Muscle layer of duodenum (tissue), 2 donors: ENCODE results near the gene YWHAE.
"Not testable (repeated sequence)": the region's sequence is repeated elsewhere in the genome, so short reads cannot be mapped to it uniquely, and the experiment has no call there.

ENCODE experiments used
- H3K27ac ChIP-seq: one replicate; pipeline ENCODE4 v1.7.0; 2013; ENCODE audit warnings: mild to moderate bottlenecking, low read length
- H3K27me3 ChIP-seq: one replicate; pipeline ENCODE4 v1.7.0; 2013; ENCODE audit warnings: low read depth, mild to moderate bottlenecking, control low read depth, low read length
- H3K36me3 ChIP-seq, 2 donors: one replicate each; pipeline ENCODE4 v1.7.0; 2013; ENCODE audit warnings: low read length in 2 of 2, control low read depth in 1 of 2, mild to moderate bottlenecking in 1 of 2; ENCODE audit not compliant: insufficient read depth in 2 of 2, control insufficient read depth in 1 of 2
- H3K4me1 ChIP-seq, 2 donors: one replicate each; pipeline ENCODE4 v1.7.0; 2013; ENCODE audit warnings: low read length in 2 of 2, mild to moderate bottlenecking in 2 of 2, control low read depth in 1 of 2, moderate library complexity in 1 of 2; ENCODE audit not compliant: insufficient read depth in 2 of 2, control insufficient read depth in 1 of 2
- H3K4me3 ChIP-seq, 2 donors: one replicate each; pipeline ENCODE4 v1.7.0; 2013; ENCODE audit warnings: low read length in 2 of 2, low read depth in 1 of 2, mild to moderate bottlenecking in 1 of 2
- H3K9me3 ChIP-seq, 2 donors: one replicate each; pipeline ENCODE4 v1.7.0; 2013; ENCODE audit warnings: low read length in 2 of 2, control low read depth in 1 of 2, mild to moderate bottlenecking in 1 of 2; ENCODE audit not compliant: control insufficient read depth in 1 of 2
- donor health status: healthy.

The YWHAE gene

GRCh38 chr17:1399679-1400512 is at the start of gene YWHAE:
Gene YWHAE (minus strand): TSS chr17:1400222. CDS start chr17:1400110, 112 bp downstream.
- H3K9me3 ChIP-seq: no peaks in the 10 kb centered on the region
- peak within 1 kb of the TSS; percentile 86 to 92 for H3K4me3 ChIP-seq
- H3K4me1 ChIP-seq: peaks cover 5 to 32% of the 10 kb centered on the region in 2 donors
- H3K36me3 ChIP-seq: peaks cover 0 to 12% of the 10 kb centered on the region in 2 donors
- H3K27me3 ChIP-seq: no peaks in the 10 kb centered on the region
- peak within 1 kb of the TSS; percentile 95 for H3K27ac ChIP-seq

GRCh38 chr17:1449412-1449967 is 49.5 kb upstream of the YWHAE start:
- H3K27ac ChIP-seq: no peak overlapping the region

DNA sequence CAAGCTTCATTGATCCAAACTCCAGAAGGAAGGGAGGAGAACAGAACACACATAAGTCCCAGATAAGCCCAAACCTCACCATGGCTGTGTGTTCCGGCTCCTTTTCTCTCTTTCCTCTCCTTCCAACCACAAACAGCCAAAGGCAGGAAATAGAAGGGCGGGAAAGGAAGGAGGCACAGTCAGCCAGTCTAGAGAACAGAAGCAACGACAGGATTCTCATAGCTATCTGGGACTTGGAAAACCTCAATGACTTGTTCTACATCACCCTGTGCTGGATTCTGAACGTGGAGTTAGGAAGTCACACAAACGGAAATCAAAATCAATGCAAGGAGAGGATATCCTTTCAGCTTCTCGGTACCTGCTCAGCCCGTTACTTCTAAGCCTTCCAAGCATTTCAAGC is 47.0 kb upstream of the YWHAE start:
- H3K9me3 ChIP-seq: no peaks in the 10 kb centered on the region
- no peaks in the 10 kb centered on the region for H3K27me3 ChIP-seq
- peaks cover 0 to 4% of the 10 kb centered on the region in 2 donors for H3K36me3 ChIP-seq
- peaks cover 0 to 9% of the 10 kb centered on the region in 2 donors for H3K4me1 ChIP-seq
- H3K4me3 ChIP-seq: no peak overlapping the region
- no peak overlapping the region for H3K27ac ChIP-seq

More at GRCh38 chr17:1449412-1449967, 49.5 kb upstream of the YWHAE start:
- peaks cover 0 to 4% of the 10 kb centered on the region in 2 donors for H3K36me3 ChIP-seq
- H3K27me3 ChIP-seq: no peaks in the 10 kb centered on the region
- H3K4me3 ChIP-seq: no peak overlapping the region
- H3K9me3 ChIP-seq: no peaks in the 10 kb centered on the region
- peaks cover 3 to 26% of the 10 kb centered on the region in 2 donors for H3K4me1 ChIP-seq

GRCh38 chr17:1446201-1446600 is 46.2 kb upstream of the YWHAE start:
- Histone ChIP-seq H3K27ac (no peak overlapping the region), H3K36me3 (peaks cover 0 to 4% of the 10 kb centered on the region in 2 donors), H3K9me3 (no peaks in the 10 kb centered on the region), H3K27me3 (no peaks in the 10 kb centered on the region), H3K4me1 (peaks cover 0 to 9% of the 10 kb centered on the region in 2 donors), H3K4me3 (no peak overlapping the region)

- H3K9me3 ChIP-seq, H3K36me3 ChIP-seq, H3K4me3 ChIP-seq, H3K27ac ChIP-seq, H3K27me3 ChIP-seq, H3K4me1 ChIP-seq: not testable (repeated sequence)
Observed at GRCh38 chr17:1445695-1446094, 45.7 kb upstream of the YWHAE start.

DNA sequence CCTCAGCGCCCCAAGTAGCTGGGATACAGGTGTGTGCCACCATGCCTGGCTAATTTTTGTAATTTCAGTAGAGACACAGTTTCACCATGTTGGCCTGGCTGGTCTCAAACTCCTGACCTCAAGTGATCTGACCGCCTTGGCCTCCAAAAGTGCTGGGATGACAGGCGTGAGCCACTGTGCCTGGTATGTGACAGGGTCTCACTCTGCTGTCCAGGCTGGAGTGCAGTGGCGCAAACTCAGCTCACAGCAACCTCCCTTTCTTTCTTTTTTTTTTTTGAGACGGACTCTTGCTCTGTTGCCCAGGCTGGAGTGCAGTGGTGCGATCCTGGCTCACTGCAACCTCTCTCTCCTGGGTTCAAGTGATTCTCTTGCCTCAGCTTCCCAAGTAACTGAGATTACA is 42.7 kb upstream of the YWHAE start:
- not testable (repeated sequence) for H3K27ac ChIP-seq, H3K9me3 ChIP-seq, H3K4me3 ChIP-seq, H3K36me3 ChIP-seq, H3K27me3 ChIP-seq
- peaks cover 3 to 14% of the 10 kb centered on the region in 2 donors for H3K4me1 ChIP-seq

DNA sequence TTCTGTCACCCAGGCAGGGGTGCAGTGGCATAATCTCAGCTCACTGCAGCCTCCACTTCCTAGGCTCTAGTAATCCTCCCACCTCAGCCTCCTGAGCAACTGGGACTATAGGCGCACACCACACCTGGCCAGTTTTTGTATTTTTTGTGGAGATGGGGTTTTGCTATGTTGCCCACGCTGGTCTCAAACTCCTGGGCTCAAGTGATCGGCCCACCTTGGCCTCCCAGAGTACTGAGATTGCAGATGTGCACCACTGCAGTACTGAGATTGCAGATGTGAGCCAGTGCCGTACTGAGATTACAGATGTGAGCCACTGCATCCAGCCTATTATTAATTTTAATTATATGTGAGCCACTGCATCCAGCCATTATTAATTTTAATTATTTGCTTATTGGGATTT is 42.2 kb upstream of the YWHAE start:
- Histone ChIP-seq H3K27me3 (no peaks in the 10 kb centered on the region), H3K4me3 (no peak overlapping the region), H3K4me1 (peaks cover 3 to 14% of the 10 kb centered on the region in 2 donors), H3K36me3 (peaks cover 0 to 5% of the 10 kb centered on the region in 2 donors), H3K27ac (no peak overlapping the region), H3K9me3 (no peaks in the 10 kb centered on the region)

DNA sequence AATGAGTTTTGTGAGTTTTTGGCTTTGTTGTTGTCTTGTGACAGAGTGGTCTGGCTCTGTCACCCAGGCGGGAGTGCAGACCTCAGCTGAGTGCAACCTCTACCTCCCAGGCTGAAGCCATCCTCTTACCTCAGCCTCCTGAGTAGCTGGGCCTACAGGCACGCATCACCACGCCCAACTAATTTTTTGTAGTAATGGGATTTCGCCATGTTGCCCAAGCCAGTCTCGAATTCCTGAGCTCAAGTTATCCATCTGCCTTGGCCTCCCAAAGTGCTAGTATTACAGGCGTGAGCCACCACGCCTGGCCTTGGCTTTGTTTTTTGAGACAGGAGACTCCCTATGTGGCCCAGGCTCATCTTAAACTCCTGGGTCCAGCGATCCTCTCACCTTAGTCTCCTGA is 40.9 kb upstream of the YWHAE start:
- Histone ChIP-seq H3K27ac (no peak overlapping the region), H3K4me3 (no peak overlapping the region), H3K4me1 (peaks cover 3 to 14% of the 10 kb centered on the region in 2 donors), H3K27me3 (no peaks in the 10 kb centered on the region), H3K36me3 (peaks cover 10 to 17% of the 10 kb centered on the region in 2 donors), H3K9me3 (no peaks in the 10 kb centered on the region)

GRCh38 chr17:1438593-1439083 is 38.6 kb upstream of the YWHAE start:
- H3K4me1 ChIP-seq: peaks cover 3 to 10% of the 10 kb centered on the region in 2 donors
- no peaks in the 10 kb centered on the region for H3K27me3 ChIP-seq
- H3K36me3 ChIP-seq: peaks cover 18 to 25% of the 10 kb centered on the region in 2 donors
- no peak overlapping the region for H3K4me3 ChIP-seq
- H3K9me3 ChIP-seq: no peaks in the 10 kb centered on the region
- H3K27ac ChIP-seq: no peak overlapping the region

GRCh38 chr17:1435326-1435725 is 35.3 kb upstream of the YWHAE start:
- H3K36me3 ChIP-seq: peaks cover 13 to 25% of the 10 kb centered on the region in 2 donors

GRCh38 chr17:1434150-1434549 is 34.1 kb upstream of the YWHAE start:
- Histone ChIP-seq H3K4me1 (peaks cover 3 to 10% of the 10 kb centered on the region in 2 donors), H3K27me3 (no peaks in the 10 kb centered on the region), H3K4me3 (no peak overlapping the region), H3K9me3 (no peaks in the 10 kb centered on the region), H3K36me3 (peaks cover 19 to 25% of the 10 kb centered on the region in 2 donors), H3K27ac (no peak overlapping the region)

More at GRCh38 chr17:1435326-1435725, 35.3 kb upstream of the YWHAE start:
- Histone ChIP-seq H3K9me3 (no peaks in the 10 kb centered on the region), H3K27me3 (no peaks in the 10 kb centered on the region), H3K4me3 (no peak overlapping the region), H3K27ac (no peak overlapping the region), H3K4me1 (peaks cover 3 to 10% of the 10 kb centered on the region in 2 donors)
